CD4-positive, alpha-beta T cell treated with Interleukin-17A for 1 hour (primary cell): ENCODE data around the gene MYOG.

Experiments
- DNase-seq: peaks from one replicate; pipeline ENCODE4 v3.0.0-alpha.2; 2020

The MYOG gene

DNA sequence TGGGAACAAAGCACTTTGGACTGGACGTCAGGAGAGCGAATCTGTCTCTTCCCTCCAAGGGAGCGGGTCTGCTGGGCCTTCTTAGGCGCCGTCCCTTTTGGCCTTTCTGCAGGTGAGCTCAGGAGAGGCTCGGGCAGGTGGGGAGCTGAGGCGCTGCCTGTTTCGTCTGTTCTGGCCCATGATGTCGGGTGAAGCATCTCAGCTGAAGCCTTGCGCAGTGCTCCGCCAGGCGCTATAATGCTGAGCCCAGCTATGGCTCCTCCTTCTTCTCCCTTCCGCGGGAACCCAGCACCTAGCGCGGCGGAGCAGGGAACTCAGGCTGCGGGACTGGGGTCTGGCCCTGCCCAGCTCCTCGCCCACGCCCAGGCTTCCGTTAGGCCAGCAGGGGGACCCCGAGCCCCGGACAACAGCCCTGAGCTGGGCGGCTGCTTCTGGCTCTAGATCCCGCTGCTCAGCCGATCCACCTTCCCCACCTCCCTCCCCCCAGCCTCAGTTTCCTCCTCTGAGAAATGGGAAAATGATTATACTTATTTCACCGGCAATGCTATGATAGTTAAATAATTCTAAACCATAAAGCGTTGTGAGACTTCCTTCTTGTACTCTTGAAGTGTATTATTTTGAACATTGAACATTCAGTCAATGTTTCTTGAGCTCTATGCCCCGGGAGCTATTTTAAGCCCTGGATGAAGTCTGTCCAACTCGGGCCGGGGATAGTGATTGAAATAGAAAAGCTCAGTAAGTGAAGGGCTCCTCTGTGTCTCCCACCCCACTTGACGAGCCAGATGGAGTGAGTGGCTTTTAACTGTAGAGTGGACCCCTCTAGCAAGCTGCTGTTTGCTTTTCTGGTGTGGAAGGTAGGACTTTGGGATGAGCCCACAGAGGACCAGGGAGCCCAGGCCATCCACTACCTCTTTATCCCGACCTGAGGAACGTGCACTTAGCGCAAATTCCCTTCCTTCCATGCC, 32.1 kb upstream of the MYOG start:
- no peak for DNase-seq

DNA sequence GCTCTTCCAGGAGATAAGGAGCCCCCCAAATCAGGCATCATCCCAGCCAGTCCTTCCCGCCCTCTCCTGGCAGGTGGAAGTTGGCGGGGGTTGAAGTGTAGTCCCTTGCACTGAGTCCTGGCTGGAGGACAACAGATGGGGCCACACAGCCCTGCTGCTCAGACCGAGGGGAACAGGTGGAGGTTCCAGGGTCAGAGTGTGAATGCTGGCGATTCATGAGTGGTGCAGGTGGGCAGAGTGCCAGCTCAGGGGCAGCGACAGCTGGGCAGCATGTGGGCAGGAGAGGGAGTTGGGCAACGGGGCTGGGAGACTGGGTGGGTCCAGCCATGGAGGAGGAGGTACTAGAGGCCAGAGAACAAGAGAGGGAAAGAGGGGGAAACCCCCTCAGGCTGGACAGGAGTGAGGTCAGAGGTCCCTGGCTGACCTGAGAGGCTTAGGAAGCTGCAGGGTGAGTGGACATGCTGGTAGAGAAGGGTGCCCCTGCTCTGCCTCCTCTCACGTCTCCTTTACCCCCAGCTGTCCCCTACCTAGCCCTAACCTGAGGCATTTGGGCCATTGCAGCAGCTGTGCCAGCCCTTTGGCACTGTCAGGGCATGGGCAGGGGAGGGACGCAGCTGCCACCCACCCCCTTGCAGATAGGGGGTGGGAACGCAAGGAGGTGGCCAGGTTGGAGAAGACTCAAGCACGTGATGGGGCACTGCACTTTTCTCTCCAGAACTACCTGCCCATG, 30.4 kb upstream of the MYOG start:
- no peak for DNase-seq

DNA sequence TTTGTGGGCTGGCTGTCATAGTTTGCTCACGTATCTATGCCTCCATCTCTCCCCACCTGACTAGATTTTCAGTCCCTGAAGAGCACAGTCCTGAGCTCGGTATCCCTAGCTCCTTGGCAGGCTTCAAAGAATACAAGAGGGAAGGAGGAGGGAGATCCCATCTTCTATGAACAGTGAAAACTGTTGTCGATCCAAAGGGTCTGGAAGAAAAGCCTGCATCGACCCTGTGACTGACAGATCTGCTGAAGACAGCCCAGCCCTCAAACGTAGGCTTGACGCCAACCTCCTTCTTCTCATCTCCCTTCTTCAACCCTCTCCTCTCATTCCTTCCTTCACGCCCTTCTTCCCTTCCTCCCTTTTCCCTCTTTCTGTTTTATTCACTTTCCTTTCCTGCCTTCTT, 28.4 kb upstream of the MYOG start:
- no peak for DNase-seq

DNA sequence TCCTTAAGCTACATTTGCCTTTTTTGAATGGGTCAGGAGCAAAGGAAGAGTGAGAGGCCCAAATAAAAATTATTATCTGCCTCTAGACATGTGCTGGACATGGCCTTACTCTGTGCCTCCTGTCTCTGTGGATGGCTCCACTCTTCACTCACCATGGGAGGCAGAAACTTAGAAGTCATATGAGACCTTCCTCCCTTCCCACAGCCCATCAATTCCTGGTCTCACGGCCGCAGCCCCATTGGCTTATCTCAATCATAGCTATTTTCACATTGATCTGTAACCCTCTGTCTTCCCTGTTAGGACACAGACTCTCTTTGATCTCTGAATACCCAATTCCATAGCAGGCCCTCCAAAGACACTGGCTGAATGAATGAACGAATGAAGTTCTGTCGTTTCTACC, 27.5 kb upstream of the MYOG start:
- DNase-seq = no peak

DNA sequence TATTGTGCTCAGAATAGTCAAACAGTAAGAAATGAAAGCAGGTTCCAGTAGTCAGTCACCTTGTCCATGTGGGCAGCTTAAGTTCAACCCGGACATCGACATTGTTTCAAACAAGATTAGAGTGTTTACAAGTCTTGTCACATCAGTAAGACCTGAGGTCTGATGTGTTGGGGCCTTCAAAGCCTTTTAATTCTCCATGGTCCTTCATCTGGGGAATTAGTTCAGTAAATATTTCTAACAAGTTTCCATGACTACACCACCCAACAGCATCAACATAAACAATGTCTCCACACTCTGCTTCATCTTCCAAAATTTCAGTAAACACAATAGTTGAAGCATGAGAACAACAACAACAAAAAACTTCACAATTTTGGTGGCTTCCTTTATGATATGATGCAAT, 26.7 kb upstream of the MYOG start:
- no peak for DNase-seq

DNA sequence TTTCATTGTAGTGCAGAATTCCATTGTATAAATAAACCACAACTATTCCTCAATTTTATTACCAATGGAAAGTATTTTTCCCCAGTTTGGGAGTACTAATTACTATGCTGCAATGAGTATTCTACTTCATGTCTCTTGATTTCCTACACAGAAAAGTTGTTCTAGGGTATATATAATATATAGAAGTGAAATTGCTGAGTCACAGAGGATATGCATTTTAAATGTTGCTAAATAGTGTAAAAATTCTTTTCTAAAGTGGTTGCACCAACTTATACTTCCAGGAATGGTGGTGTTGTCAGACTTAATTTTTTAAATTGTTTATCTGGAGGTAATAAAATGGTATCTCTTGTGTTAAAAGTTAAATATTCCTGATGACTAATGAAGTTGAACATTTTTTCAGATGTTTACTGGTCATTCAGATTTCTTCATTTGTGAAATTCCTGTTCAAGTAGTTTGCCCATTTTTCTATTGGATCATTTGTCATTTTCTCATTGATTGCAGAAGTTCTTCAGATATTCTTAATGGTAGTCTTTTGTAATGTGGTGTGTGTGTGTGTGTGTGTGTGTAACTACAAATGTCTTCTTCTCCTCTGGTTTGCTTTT, 19.1 kb upstream of the MYOG start:
- no peak for DNase-seq

DNA sequence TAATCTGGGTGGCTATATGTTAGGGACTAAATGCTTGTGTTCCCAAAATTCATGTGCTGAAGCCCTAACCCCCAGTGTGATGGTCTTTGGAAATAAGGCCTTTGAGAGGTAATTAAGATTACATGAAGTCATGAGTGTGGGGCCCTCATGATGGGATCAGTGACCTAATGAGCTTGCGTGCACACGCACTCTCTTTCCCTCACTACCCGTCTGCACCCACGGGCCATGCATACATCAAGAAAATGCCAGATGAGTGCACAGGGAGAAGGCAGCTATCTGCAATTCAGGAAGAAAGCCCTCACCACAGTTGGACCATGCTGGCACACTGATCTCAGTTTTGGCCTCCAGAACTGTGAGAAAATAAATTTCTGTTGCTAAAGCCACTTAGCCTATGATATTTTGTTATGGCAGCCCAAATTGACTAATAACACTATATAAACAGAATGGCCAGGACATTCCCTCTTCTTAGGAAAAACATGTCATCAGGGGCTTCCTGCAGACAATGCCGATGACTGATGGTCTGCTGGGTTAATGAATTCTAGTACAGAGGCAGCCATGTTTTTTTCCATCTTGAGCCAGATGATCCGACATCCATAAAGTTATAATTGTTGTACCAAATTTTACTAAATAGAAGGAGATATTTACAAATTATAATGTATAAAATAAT, 18.1 kb upstream of the MYOG start:
- no peak for DNase-seq

DNA sequence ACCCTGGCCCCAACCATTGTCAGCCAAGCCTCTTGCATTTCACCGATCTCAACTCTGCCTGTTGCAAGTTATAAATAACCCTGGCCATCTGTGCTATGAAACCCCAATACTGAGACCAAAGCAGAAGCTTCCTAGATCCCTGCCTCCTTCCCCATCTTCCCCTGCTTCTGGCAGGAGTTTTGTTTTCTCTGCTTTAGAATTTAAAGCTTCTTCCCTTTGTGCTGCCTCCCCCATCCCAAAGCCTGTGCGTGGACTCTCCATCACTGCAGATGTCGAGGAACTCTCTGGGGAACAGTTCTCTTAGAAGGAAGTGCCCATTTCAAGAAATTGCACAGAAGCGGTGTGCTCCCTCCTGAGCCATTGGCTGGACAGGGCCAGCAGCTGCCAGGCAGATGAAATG, 17.4 kb upstream of the MYOG start:
- no peak for DNase-seq

DNA sequence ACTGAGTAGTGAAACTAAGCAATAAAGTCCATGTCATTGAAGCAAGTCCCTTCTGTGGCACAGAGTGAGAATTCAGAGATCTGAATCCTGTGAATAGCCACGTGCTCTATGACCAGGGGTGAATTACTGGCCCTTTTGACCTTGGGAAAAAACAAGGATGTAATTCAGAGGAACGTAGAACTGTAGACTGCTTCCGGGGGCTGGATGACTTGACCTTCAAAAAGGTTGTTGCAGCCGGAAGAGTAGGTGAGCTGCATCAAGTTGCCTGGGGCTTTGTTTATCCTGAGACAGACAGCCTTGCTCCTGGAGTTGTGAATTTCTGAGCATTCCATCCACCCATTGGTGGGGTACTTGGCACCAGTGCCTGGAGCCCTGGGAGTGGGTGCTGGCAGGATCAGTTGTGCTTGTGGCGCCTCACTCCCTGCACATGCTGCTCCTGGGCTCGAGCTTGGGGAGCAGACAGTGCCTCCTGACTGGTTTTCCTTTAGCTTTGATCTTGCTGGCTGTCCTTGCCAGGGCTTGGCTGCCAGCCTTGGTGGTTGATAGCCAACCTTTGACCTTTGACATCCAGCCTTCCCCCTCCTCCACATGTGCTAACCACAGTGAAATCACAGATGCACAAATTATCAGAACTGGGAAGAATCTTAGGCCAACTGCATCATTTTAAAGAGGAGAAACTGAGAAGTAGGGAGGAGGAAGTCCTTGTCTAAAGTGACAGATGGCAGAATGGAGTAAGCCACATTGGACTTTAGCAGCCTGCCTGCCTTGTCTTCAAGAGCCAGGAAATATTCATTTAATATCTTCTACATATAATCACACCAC, 16.2 kb upstream of the MYOG start:
- no peak for DNase-seq

DNA sequence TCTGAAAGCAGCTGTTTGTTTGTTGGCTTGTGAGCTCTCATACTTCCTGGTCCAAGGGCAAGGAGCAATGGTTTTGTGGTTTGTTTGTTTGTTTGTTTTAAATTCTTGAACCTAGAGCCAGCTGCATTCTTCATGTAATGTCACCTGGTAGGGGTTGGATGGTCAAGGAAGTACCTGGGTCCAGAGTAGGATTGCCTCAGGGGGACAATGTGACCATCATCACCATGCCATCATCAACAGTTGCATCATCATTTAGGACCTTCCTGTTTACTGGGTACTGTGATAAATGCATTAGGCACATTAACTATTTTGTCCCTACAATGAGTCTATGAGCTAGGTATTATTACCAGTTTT, 14.7 kb upstream of the MYOG start:
- DNase-seq = no peak

DNA sequence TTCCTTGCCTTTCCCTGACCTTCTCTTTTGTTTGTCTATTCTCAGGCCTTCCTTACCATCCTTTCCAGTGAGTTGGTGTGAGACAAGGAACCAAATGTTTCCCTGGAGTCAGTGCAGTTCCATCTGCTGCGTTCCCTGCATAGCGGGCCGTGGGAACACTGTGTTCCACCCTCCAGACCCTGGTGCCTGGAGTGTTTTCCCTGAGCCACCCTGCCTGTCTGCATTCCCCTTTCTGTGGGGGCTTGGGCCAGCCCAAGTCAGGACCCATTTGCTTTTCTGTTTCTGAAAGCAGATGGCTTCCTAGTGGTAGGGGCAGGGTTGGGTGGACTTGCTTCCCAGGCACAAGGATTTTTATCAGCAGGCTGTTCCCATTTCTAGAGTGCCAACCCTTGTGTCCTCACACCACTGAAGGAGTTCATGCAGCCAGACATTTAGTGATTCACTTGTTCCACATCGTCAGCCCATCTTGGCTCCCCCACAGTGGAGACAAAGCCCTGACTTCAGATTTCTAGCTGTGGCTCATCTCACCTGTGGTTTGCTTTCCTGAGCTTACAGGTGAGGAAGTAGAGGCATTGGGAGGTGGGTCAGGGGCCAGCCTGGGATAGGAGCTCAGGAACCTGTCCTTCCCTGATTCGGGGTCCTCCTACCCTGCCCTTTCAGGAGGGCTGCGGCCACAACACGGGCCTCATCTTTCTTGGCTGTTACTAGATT, 14.1 kb upstream of the MYOG start:
- no peak for DNase-seq

DNA sequence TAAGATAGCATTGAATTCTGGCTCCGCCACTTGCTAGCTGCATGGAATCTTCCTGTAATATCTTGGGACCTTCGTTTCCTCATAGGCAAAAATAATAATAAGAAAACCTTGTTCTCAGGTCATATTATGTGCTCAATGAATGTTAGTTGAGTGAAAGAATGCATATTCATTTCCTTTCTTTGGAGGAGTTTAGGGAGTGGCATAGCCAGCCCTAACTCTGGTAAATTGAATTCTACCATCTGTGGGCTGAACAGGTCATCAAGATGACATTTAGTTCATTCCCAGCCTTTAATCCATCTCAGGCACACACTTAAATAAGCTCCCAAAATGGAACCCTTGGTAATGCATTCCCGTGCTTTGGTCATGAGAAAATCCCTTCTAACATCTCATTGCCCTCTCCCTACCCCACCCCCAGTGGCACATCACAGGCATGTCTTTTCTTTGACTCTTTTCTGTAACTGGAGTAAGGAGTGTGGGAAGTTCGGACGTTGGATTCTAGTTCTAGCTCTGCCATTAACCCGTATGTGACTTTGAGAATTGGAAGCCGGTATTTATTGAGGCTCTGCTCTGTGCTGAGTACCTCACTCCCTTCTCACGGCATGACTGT, 13.2 kb upstream of the MYOG start:
- DNase-seq = no peak

DNA sequence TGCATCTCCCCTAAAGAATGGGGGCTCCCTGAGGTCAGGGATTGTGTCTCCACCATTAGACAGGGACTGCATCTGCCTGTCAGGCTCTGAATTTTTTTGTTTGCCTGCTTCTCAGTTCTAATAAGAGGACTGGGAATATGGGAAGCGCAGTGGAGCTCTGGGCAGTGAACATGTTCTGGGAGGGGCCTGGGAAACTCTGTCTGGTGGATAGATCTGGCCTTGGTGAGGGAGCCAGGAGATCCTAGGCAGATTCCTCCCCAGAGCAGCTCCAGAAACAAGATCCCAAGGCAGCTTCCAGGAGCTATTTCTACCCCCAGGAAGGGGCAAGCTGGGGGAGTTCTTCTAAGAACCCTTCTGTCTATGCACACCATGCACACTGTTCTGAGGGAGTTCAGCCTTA, 12.6 kb upstream of the MYOG start:
- DNase-seq = no peak

DNA sequence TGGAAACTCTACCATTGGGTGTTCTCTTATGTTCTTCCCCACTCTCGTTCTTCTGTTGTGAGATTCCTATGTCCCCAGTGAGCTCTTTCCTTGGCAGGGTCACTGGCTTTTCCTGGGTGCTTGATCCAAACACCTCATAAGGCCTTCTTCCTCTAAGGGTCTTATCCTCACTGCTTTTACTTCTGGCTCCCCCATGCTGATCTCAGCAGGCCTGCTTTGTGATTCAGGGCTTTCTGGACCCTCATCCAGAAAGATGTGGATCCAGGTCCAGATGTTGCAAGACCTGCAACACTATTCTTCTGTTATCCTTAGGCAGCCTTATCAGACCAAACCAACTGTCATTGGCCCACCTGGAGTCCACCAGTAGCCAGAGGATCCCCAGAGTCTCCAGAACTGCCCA, 11.2 kb upstream of the MYOG start:
- no peak for DNase-seq

DNA sequence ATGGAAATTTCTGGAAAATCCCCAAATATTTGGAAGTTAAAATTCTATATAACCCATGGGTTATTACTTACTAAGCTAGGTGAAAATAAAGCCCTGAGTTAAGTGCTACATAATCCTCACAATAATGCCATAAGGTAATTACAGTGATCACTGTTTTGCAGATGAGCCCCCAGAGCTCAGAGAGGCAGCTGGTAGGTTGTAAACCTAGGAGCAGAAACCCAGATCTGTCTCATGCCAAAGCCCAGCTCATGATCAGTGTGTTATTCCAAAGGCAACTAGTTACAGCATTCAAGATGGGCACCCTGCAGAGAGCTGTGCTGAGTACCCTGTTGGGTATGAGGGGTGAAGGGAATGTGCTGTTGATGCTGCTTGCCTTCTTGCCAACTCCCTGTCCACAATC, 10.8 kb upstream of the MYOG start:
- DNase-seq = no peak

DNA sequence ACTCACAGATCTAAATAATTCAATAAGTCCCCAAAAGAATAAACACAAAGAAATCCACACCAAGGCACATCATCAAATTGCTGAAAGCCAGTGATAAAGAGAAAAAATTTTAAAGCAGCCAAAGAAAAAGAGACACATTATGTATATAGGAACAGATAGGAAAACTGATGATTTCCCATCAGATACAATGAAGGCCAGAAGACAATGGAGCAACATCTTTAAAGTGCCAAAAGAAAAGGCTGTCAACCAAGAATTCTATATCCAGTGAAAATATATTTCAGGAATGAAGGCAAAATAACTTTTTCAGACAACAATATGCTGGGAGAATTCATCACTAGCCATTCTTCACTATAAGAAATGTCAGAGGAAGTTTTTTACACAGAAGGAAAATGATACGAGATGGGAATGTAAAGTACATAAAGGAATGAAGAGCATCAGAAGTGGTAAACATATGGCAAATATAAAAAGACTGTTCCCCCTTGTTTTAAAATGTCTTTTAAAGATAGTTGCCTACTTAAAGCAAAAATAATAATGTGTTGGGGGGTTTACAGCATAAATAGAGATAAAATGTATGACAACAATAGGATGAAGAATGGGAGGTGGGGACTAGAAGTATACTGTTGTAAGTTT, 9.4 kb upstream of the MYOG start:
- DNase-seq = no peak

DNA sequence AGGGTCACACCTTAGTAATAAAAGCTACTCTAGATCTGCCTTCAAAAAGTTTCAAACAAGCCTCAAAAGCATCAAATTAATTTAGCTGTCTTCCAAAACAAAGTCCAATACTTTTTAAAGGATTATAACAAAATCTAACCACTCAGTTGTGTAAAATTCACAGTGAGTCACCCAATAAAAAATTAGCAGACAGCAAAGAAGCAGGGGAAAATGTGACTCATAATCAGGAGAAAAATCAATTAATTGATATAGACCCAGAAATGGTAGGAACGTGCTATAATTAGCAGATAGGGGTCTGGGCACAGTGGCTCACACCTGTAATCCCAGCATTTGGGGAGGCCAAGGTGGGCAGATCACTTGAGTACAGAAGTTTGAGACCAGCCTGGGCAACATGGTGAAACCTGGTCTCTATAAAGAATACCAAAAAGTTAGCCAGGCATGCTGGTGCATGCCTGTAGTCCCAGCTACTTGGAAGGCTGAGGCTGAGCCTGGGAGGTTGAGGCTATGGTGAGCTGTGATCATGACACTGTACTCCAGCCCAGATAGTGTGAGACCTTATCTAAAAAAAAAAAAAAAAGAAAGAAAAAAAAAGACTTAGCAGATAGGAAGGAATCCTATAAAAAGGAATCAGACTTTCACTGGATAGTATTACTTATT, 8.1 kb upstream of the MYOG start:
- no peak for DNase-seq

DNA sequence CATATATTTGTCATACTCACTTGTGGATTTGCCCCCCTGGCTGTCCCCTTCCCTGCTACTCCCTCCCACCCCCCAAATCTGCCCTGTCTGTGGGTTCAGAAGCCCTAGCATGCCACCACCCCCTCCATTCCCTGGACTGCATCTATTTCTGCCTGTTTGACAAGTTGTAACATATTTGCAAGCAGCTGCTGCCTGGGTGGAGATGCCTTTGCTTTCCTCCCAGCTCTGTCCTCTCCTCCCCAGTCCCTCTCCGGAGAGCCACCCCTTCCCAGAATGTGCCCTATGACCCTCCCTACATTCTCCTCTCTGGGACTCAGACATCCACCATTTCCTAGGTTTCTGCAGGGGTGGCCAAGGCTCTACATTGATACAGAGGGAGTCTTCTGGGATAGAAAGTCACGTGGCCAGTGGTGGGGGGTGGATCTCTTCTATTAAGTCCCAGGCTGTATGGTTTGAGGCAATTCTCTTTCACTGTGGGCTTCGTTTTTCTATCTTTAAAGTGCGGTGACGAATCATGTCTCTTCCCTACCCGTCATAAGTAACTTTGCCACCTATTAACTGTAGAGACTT, 6.0 kb upstream of the MYOG start:
- DNase-seq = no peak

DNA sequence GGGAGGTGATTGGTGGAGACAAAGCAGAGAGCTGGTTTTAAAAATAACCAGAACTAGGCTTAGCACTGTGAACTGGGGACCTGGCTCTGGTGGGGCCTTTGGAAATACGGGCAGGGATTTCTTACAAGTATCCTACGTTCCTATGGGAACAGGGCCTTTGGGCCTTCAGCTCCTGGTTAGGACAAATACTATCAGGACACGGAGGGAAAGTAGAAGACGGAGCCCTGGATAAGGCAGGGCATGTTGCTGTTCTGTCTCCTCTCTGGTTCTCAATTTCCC, 5.3 kb upstream of the MYOG start:
- no peak for DNase-seq
